ENCODE results near the gene FUOM. TPM values are rescaled to one million over a fixed set of nuclear protein-coding genes. Genes with fewer than 3 reads are reported as not detected.

Gene FUOM
- total and polyA plus RNA-seq, 9 of the 15 experiments (the other 6 are each of a cell fraction or from before 2014, with no cell fraction given), result 1.8 to 96.1 (median 27.0) TPM

GRCh38 chr10:133329491-133330202 lies 28.2 kb downstream of the FUOM start:
- H2AFZ ChIP-seq (ENCODE audit: low read depth, low read length), result peak overlapping the region; percentile 44; the same call in 1 of the 2 replicates
- peaks cover 0 to 45% of the 10 kb centered on the region in 2 experiments; a peak in 2 of 5 replicates for H3K4me1 ChIP-seq (replicated peaks in 1 of 2; ENCODE audit: control insufficient read depth in 2 of 2, insufficient read depth in 2 of 2, low read length in 2 of 2)
- CTCF ChIA-PET (ENCODE audit: low intra/inter-chr PET ratio), result interaction anchor here (0.6 kb wide), 1 partner anchor 15 kb away, joined by 4 read pairs; no protein-coding TSS in a partner anchor
- H3K9me3 ChIP-seq (replicated peaks; ENCODE audit: control insufficient read depth, insufficient read depth, low read depth, low read length), result no peaks in the 10 kb centered on the region
- BruUV-seq (replicated peaks), result no TSS peak
- no peaks in the 10 kb centered on the region for H3K9me1 ChIP-seq (ENCODE audit: control insufficient read depth, insufficient read depth, low read length)
- H3K9ac ChIP-seq (ENCODE audit: insufficient read depth in 1 of 2, low read depth in 2 of 2, low read length in 2 of 2), result 0 out of 4 replicates have a peak overlapping the region, but pooled peaks of 1 of the 2 experiments have one; percentile 20
- H3K27me3 ChIP-seq (ENCODE audit: control insufficient read depth in 2 of 2, insufficient read depth in 2 of 2, low read length in 2 of 2), result peaks cover 6 to 9% of the 10 kb centered on the region in 2 experiments; a peak in 4 of 5 replicates
- WGBS (ENCODE audit: insufficient coverage, low coverage, missing lambda C conversion rate), result 14% methylated on average over 27 of the region's 37 CpGs
- H3K36me3 ChIP-seq (ENCODE audit: control insufficient read depth, insufficient read depth, low read length), result no peaks in the 10 kb centered on the region
- DNase-seq (ENCODE audit: extremely low read depth in 1 of 4, low spot score in 3 of 4) (peak; percentile 69 to 87 (median 74)), ATAC-seq (peak; percentile 97), FAIRE-seq (peak; percentile 79)
- POLR2A ChIA-PET, result interaction anchor here (0.5 kb wide), 1 partner anchor 32 kb away, joined by 3 read pairs; no protein-coding TSS in a partner anchor
- H3K4me2 ChIP-seq (ENCODE audit: insufficient read depth, low read length), result peak overlapping the region; percentile 49
- no peaks in the 10 kb centered on the region for H3K79me2 ChIP-seq (ENCODE audit: control insufficient read depth, insufficient read depth, low read length)
- H3K27ac ChIP-seq (ENCODE audit: extremely low read depth, low read depth, low read length), result no peak overlapping the region
- in situ Hi-C loops (cut with MboI) (loop anchor here (5.0 kb wide), 1 partner anchor 168 kb away; no protein-coding TSS in a partner anchor), intact Hi-C loops (cut with micrococcal nuclease) (loop anchor here (5.0 to 10.0 kb wide), 3 partner anchors 65 to 155 kb away; partner anchors contain the start of gene MTG1)
- no peak overlapping the region for H3K4me3 ChIP-seq
- H4K20me1 ChIP-seq (replicated peaks; ENCODE audit: control insufficient read depth, insufficient read depth, low read length), result no peaks in the 10 kb centered on the region
- TF ChIP-seq CREM (IDR thresholded peaks at IDR 0.05; ENCODE audit: low read depth) (0 out of 2 replicates have a peak, but pooled peaks have one; percentile 25), ZNF766 (CRISPR knock-in tag; conservative IDR thresholded peaks at IDR 0.05) (no peak), ZBTB26 (CRISPR knock-in tag; IDR thresholded peaks at IDR 0.05) (no peak), MYC (IDR thresholded peaks at IDR 0.05; ENCODE audit: low read depth, low read length) (0 out of 2 replicates have a peak, but pooled peaks have one; percentile 13), MYC (CRISPR knock-in tag; IDR thresholded peaks at IDR 0.05; ENCODE audit: borderline replicate concordance, low read depth) (no peak), JUND (IDR thresholded peaks at IDR 0.05; ENCODE audit: borderline replicate concordance, low read depth, low read length) (no peak), JUND (tag; IDR thresholded peaks at IDR 0.05; ENCODE audit: borderline replicate concordance, low read depth, low read length) (no peak; the same call in 2 of the 3 replicates), RAD21 (CRISPR knock-in tag; conservative IDR thresholded peaks at IDR 0.05 in 1 of 2, IDR thresholded peaks at IDR 0.05 in 1 of 2) (peak; percentile 62 to 79), L3MBTL2 (IDR thresholded peaks at IDR 0.05) (0 out of 2 replicates have a peak, but pooled peaks have one; percentile 27), ZBTB7A (IDR thresholded peaks at IDR 0.05; ENCODE audit: borderline replicate concordance, control insufficient read depth, low read depth, low read length) (peak; percentile 36; the same call in 1 of the 2 replicates), SMC3 (conservative IDR thresholded peaks at IDR 0.05; ENCODE audit: insufficient read depth, low read depth, low read length) (peak; percentile 58; the same call in 1 of the 2 replicates), ZNF668 (CRISPR knock-in tag; IDR thresholded peaks at IDR 0.05) (no peak), RB1 (IDR thresholded peaks at IDR 0.05; ENCODE audit: low read depth) (peak; percentile 75), NFATC3 (IDR thresholded peaks at IDR 0.05) (no peak)
- TF ChIP-seq, protein P1, sequence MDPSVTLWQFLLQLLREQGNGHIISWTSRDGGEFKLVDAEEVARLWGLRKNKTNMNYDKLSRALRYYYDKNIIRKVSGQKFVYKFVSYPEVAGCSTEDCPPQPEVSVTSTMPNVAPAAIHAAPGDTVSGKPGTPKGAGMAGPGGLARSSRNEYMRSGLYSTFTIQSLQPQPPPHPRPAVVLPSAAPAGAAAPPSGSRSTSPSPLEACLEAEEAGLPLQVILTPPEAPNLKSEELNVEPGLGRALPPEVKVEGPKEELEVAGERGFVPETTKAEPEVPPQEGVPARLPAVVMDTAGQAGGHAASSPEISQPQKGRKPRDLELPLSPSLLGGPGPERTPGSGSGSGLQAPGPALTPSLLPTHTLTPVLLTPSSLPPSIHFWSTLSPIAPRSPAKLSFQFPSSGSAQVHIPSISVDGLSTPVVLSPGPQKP (CRISPR knock-in tag; IDR thresholded peaks at IDR 0.05), result no peak
- TF ChIP-seq, protein P2, sequence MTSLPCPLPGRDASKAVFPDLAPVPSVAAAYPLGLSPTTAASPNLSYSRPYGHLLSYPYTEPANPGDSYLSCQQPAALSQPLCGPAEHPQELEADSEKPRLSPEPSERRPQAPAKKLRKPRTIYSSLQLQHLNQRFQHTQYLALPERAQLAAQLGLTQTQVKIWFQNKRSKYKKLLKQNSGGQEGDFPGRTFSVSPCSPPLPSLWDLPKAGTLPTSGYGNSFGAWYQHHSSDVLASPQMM (CRISPR knock-in tag; IDR thresholded peaks at IDR 0.05), result no peak

Data from K562 (cell line).